Measurements from ENCODE around the gene LYSMD2. TPM values are rescaled to one million over a fixed set of nuclear protein-coding genes. Genes with fewer than 3 reads are reported as not detected.

Gene LYSMD2
- total RNA-seq, 1 experiment from 2014 or later, result 2.2 TPM

GRCh38 chr15:51678096-51678495, 59.4 kb downstream of the LYSMD2 start (continued):
- TF ChIP-seq AFF4 (CRISPR knock-in tag; IDR thresholded peaks at IDR 0.05; ENCODE audit: borderline replicate concordance) (no peak), NFYB (CRISPR knock-in tag; conservative IDR thresholded peaks at IDR 0.05; ENCODE audit: low read depth) (no peak), ELF4 (CRISPR knock-in tag; IDR thresholded peaks at IDR 0.05; ENCODE audit: low read depth) (no peak)

GRCh38 chr15:51677452-51677851, 60.0 kb downstream of the LYSMD2 start:
- DNase-seq (ENCODE audit: low spot score) (no peak), ATAC-seq (no peak)
- no peak overlapping the region for H3K27ac Mint-ChIP-seq
- no peak for TF ChIP-seq KAT7 (CRISPR knock-in tag; IDR thresholded peaks at IDR 0.05; ENCODE audit: borderline replicate concordance)
- TF ChIP-seq TEAD4 (CRISPR knock-in tag; IDR thresholded peaks at IDR 0.05), result no peak
- no peak for TF ChIP-seq IRF2 (CRISPR knock-in tag; IDR thresholded peaks at IDR 0.05; ENCODE audit: borderline replicate concordance, low read depth)
- no peak for TF ChIP-seq AR (CRISPR knock-in tag; IDR thresholded peaks at IDR 0.05)
- no peak for TF ChIP-seq HMGXB4 (CRISPR knock-in tag; IDR thresholded peaks at IDR 0.05)
- no peak for TF ChIP-seq TCF7 (CRISPR knock-in tag; IDR thresholded peaks at IDR 0.05; ENCODE audit: low read depth)
- no peak for TF ChIP-seq RORB (CRISPR knock-in tag; IDR thresholded peaks at IDR 0.05)
- no peak for TF ChIP-seq ZNF671 (CRISPR knock-in tag; IDR thresholded peaks at IDR 0.05)
- TF ChIP-seq ZNF121 (CRISPR knock-in tag; IDR thresholded peaks at IDR 0.05), result no peak
- no peak for TF ChIP-seq NR2C2 (CRISPR knock-in tag; IDR thresholded peaks at IDR 0.05)
- no peak for TF ChIP-seq NFYB (CRISPR knock-in tag; conservative IDR thresholded peaks at IDR 0.05; ENCODE audit: low read depth)
- no peak for TF ChIP-seq GTF2I (CRISPR knock-in tag; conservative IDR thresholded peaks at IDR 0.05)
- CTCF ChIA-PET, result no interaction called here
- POLR2A ChIA-PET, result no interaction called here
- peaks cover 7% of the 10 kb centered on the region for H3K27me3 Mint-ChIP-seq (ENCODE audit: low read depth)
- peaks cover 11% of the 10 kb centered on the region for H3K4me1 Mint-ChIP-seq
- H3K9me3 Mint-ChIP-seq, result no peaks in the 10 kb centered on the region
- no peak overlapping the region for H3K4me3 Mint-ChIP-seq
- no peaks in the 10 kb centered on the region for H3K36me3 Mint-ChIP-seq

GRCh38 chr15:51677021-51677420, 60.4 kb downstream of the LYSMD2 start:
- H3K4me3 Mint-ChIP-seq, result no peak overlapping the region
- CTCF ChIA-PET, result no interaction called here

More at GRCh38 chr15:51677021-51677420, 60.4 kb downstream of the LYSMD2 start:
- POLR2A ChIA-PET, result no interaction called here
- TF ChIP-seq HMGA2 (CRISPR knock-in tag; IDR thresholded peaks at IDR 0.05), result no peak
- DNase-seq (ENCODE audit: low spot score), result no peak
- H3K27me3 Mint-ChIP-seq (ENCODE audit: low read depth), result peaks cover 7% of the 10 kb centered on the region
- H3K9me3 Mint-ChIP-seq, result no peaks in the 10 kb centered on the region
- ATAC-seq, result no peak
- H3K27ac Mint-ChIP-seq, result no peak overlapping the region
- no peaks in the 10 kb centered on the region for H3K36me3 Mint-ChIP-seq
- H3K4me1 Mint-ChIP-seq, result peaks cover 14% of the 10 kb centered on the region

All from WTC11 (cell line).